Trophoblast cell (in vitro differentiated cells and primary cell): ENCODE measurements around the gene SMARCE1.
"Not testable (repeated sequence)": the region's sequence is repeated elsewhere in the genome, so short reads cannot be mapped to it uniquely, and the experiment has no call there.

Source experiments
- DNase-seq, 2 donors: peaks; one replicate each; pipeline ENCODE4 v3.0.0-alpha.2; 2016
- H2AFZ ChIP-seq: 2 replicates; pipeline ENCODE4 v1.6.1; 2013; ENCODE audit warnings: low read length, moderate library complexity, mild to moderate bottlenecking; ENCODE audit not compliant: insufficient read depth, poor library complexity
- H2AK5ac ChIP-seq: 2 replicates; pipeline ENCODE4 v1.6.1; 2013; ENCODE audit warnings: mild to moderate bottlenecking, low read length
- H2BK120ac ChIP-seq: 2 replicates; pipeline ENCODE4 v1.6.1; 2013; ENCODE audit warnings: low read length, mild to moderate bottlenecking, moderate library complexity; ENCODE audit not compliant: insufficient read depth, poor library complexity
- H2BK12ac ChIP-seq: 2 replicates; pipeline ENCODE4 v1.6.1; 2013; ENCODE audit warnings: mild to moderate bottlenecking, low read length, moderate library complexity
- H2BK5ac ChIP-seq: 2 replicates; pipeline ENCODE4 v1.6.1; 2013; ENCODE audit warnings: low read length, low read depth, moderate library complexity, mild to moderate bottlenecking; ENCODE audit not compliant: poor library complexity
- H3K14ac ChIP-seq: 2 replicates; pipeline ENCODE4 v1.6.1; 2013; ENCODE audit warnings: mild to moderate bottlenecking, low read length
- H3K18ac ChIP-seq: 2 replicates; pipeline ENCODE4 v1.6.1; 2013; ENCODE audit warnings: mild to moderate bottlenecking, low read length
- H3K23ac ChIP-seq: 2 replicates; pipeline ENCODE4 v1.6.1; 2013; ENCODE audit warnings: low read length
- H3K27ac ChIP-seq: 2 replicates; pipeline ENCODE4 v1.5.1; 2013; ENCODE audit warnings: low read depth, mild to moderate bottlenecking, inconsistent platforms, low read length, moderate library complexity
- H3K27me3 ChIP-seq: 2 replicates; pipeline ENCODE4 v1.6.1; 2013; ENCODE audit warnings: inconsistent platforms, mild to moderate bottlenecking, low read length, moderate library complexity; ENCODE audit not compliant: insufficient read depth
- H3K36me3 ChIP-seq, 2 experiments: 1 replicate in 1 of 2; 2 replicates in 1 of 2; pipeline ENCODE4 v1.6.1; 2013; ENCODE audit warnings: low read length in 2 of 2, mild to moderate bottlenecking in 2 of 2, moderate library complexity in 1 of 2; ENCODE audit not compliant: insufficient read depth in 2 of 2, control insufficient read depth in 1 of 2
- H3K4ac ChIP-seq: 2 replicates; pipeline ENCODE4 v1.6.1; 2013; ENCODE audit warnings: low read depth, mild to moderate bottlenecking, low read length, moderate library complexity
- H3K4me1 ChIP-seq, 2 experiments: 1 replicate in 1 of 2; 2 replicates in 1 of 2; pipeline ENCODE4 v1.6.1; 2013; ENCODE audit warnings: low read length in 2 of 2, mild to moderate bottlenecking in 2 of 2, moderate library complexity in 1 of 2; ENCODE audit not compliant: insufficient read depth in 2 of 2, control insufficient read depth in 1 of 2
- H3K4me2 ChIP-seq: 2 replicates; pipeline ENCODE4 v1.6.1; 2013; ENCODE audit warnings: inconsistent platforms, mild to moderate bottlenecking, low read length, moderate library complexity
- H3K4me3 ChIP-seq: 2 replicates; pipeline ENCODE4 v1.5.1; 2013; ENCODE audit warnings: mild to moderate bottlenecking, low read depth, low read length, inconsistent platforms
- H3K79me1 ChIP-seq: one replicate; pipeline ENCODE4 v1.6.1; 2013; ENCODE audit warnings: low read length
- H3K79me2 ChIP-seq: 2 replicates; pipeline ENCODE4 v1.6.1; 2013; ENCODE audit warnings: low read length, mild to moderate bottlenecking; ENCODE audit not compliant: control insufficient read depth, insufficient read depth, poor library complexity
- H3K9ac ChIP-seq: 2 replicates; pipeline ENCODE4 v1.6.1; 2013; ENCODE audit warnings: mild to moderate bottlenecking, low read length
- H3K9me3 ChIP-seq: 2 replicates; pipeline ENCODE4 v1.6.1; 2013; ENCODE audit warnings: low read depth, mild to moderate bottlenecking, control low read depth, inconsistent platforms, low read length; ENCODE audit not compliant: insufficient read depth
- H4K12ac ChIP-seq: 2 replicates; pipeline ENCODE4 v1.6.1; 2013; ENCODE audit warnings: low read depth, mild to moderate bottlenecking, low read length, moderate library complexity
- H4K8ac ChIP-seq: 2 replicates; pipeline ENCODE4 v1.6.1; 2013; ENCODE audit warnings: low read depth, mild to moderate bottlenecking, low read length, moderate library complexity
- H4K91ac ChIP-seq: one replicate; pipeline ENCODE4 v1.6.1; 2013; ENCODE audit warnings: low read depth, mild to moderate bottlenecking, low read length, moderate library complexity
- WGBS: extraction: QIAGEN DNeasy Blood & Tissue Kit; methylation state at CpG from one replicate; pipeline ENCODE4 v1.1.7; 2013; ENCODE audit warnings: missing lambda C conversion rate; ENCODE audit not compliant: insufficient read length, insufficient coverage; ENCODE audit errors: extremely low coverage; 5-methylcytosine and 5-hydroxymethylcytosine counted together

SMARCE1 gene

GRCh38 chr17:40590742-40591141, 56.9 kb downstream of the SMARCE1 start:
- no peak for DNase-seq
- H3K9me3 ChIP-seq: no peaks in the 10 kb centered on the region
- H2AFZ ChIP-seq: no peak overlapping the region
- no peak overlapping the region for H3K14ac ChIP-seq
- no peaks in the 10 kb centered on the region for H3K36me3 ChIP-seq
- H3K27ac ChIP-seq: no peak overlapping the region
- no peaks in the 10 kb centered on the region for H3K27me3 ChIP-seq
- H3K18ac ChIP-seq: no peak overlapping the region
- no peak overlapping the region for H4K8ac ChIP-seq
- H4K12ac ChIP-seq: no peak overlapping the region
- H3K4me3 ChIP-seq: no peak overlapping the region
- no CpG with 5 or more reads among the region's 3 CpGs for WGBS
- no peak overlapping the region for H2BK120ac ChIP-seq
- H2AK5ac ChIP-seq: no peak overlapping the region
- H3K4ac ChIP-seq: no peak overlapping the region
- no peak overlapping the region for H2BK12ac ChIP-seq
- no peak overlapping the region for H4K91ac ChIP-seq
- H2BK5ac ChIP-seq: no peak overlapping the region
- H3K4me1 ChIP-seq: peaks cover 2 to 4% of the 10 kb centered on the region in 2 experiments
- H3K79me2 ChIP-seq: no peaks in the 10 kb centered on the region
- H3K4me2 ChIP-seq: no peak overlapping the region
- no peak overlapping the region for H3K9ac ChIP-seq
- no peaks in the 10 kb centered on the region for H3K79me1 ChIP-seq
- no peak overlapping the region for H3K23ac ChIP-seq

- no peaks in the 10 kb centered on the region for H3K79me2 ChIP-seq
- H4K91ac ChIP-seq: no peak overlapping the region
- no peak overlapping the region for H3K27ac ChIP-seq
- H3K36me3 ChIP-seq: no peaks in the 10 kb centered on the region
- no peak overlapping the region for H4K8ac ChIP-seq
- H3K9me3 ChIP-seq: no peaks in the 10 kb centered on the region
- H3K4me1 ChIP-seq: peaks cover 2 to 4% of the 10 kb centered on the region in 2 experiments
- no peaks in the 10 kb centered on the region for H3K27me3 ChIP-seq
- no CpG with 5 or more reads among the region's 2 CpGs for WGBS
- no peak overlapping the region for H3K23ac ChIP-seq
- H3K14ac ChIP-seq: no peak overlapping the region
- H3K4me2 ChIP-seq: no peak overlapping the region
- H2BK120ac ChIP-seq: no peak overlapping the region
- no peak overlapping the region for H3K9ac ChIP-seq
- H3K4me3 ChIP-seq: no peak overlapping the region
- H3K18ac ChIP-seq: no peak overlapping the region
- H2AK5ac ChIP-seq: no peak overlapping the region
- H3K4ac ChIP-seq: no peak overlapping the region
- H2BK12ac ChIP-seq: no peak overlapping the region
- DNase-seq: no peak
- H2BK5ac ChIP-seq: no peak overlapping the region
- H3K79me1 ChIP-seq: no peaks in the 10 kb centered on the region
- H4K12ac ChIP-seq: no peak overlapping the region
- H2AFZ ChIP-seq: no peak overlapping the region
Measured at GRCh38 chr17:40588552-40588951, 59.1 kb downstream of the SMARCE1 start.

GRCh38 chr17:40586264-40586663, 61.4 kb downstream of the SMARCE1 start:
- whole genome bisulfite sequencing: no CpG with 5 or more reads among the region's 3 CpGs
- H2BK5ac ChIP-seq, DNase-seq: not testable (repeated sequence)

GRCh38 chr17:40584950-40585349, 62.7 kb downstream of the SMARCE1 start:
- H3K79me1 ChIP-seq, H3K23ac ChIP-seq, H2BK5ac ChIP-seq, H3K27ac ChIP-seq, H3K4me1 ChIP-seq, H3K36me3 ChIP-seq, H4K12ac ChIP-seq, H3K4me2 ChIP-seq, H2AFZ ChIP-seq, H4K91ac ChIP-seq, H3K4me3 ChIP-seq, DNase-seq, H3K27me3 ChIP-seq, H3K4ac ChIP-seq, H4K8ac ChIP-seq, H3K79me2 ChIP-seq, H3K18ac ChIP-seq, H2AK5ac ChIP-seq, H3K9ac ChIP-seq, H2BK12ac ChIP-seq, H3K9me3 ChIP-seq, H3K14ac ChIP-seq, H2BK120ac ChIP-seq: not testable (repeated sequence)
- no CpG with 5 or more reads among the region's 2 CpGs for WGBS

More at GRCh38 chr17:40586264-40586663, 61.4 kb downstream of the SMARCE1 start:
- H3K27me3 ChIP-seq, H3K9me3 ChIP-seq, H3K9ac ChIP-seq, H4K91ac ChIP-seq, H2BK12ac ChIP-seq, H3K36me3 ChIP-seq, H2AFZ ChIP-seq, H4K8ac ChIP-seq, H3K4me3 ChIP-seq, H3K4me2 ChIP-seq, H3K27ac ChIP-seq, H3K23ac ChIP-seq, H3K4me1 ChIP-seq, H3K4ac ChIP-seq, H3K14ac ChIP-seq, H4K12ac ChIP-seq, H3K18ac ChIP-seq, H3K79me1 ChIP-seq, H2AK5ac ChIP-seq, H3K79me2 ChIP-seq, H2BK120ac ChIP-seq: not testable (repeated sequence)
